ENCODE results near the gene SIL1.

GRCh38 chr5:139223481-139223880, 25.3 kb upstream of the SIL1 start:
- TF ChIP-seq MXI1 (IDR thresholded peaks at IDR 0.05; ENCODE audit: borderline replicate concordance, low read depth, low read length) (no peak), SMC3 (IDR thresholded peaks at IDR 0.05; ENCODE audit: low read length) (no peak), POLR2AphosphoS5 (IDR thresholded peaks at IDR 0.05; ENCODE audit: low read depth, low read length) (no peak), TEAD2 (CRISPR knock-in tag; IDR thresholded peaks at IDR 0.05) (no peak), ZNF777 (CRISPR knock-in tag; IDR thresholded peaks at IDR 0.05) (no peak), MTF1 (CRISPR knock-in tag; IDR thresholded peaks at IDR 0.05) (no peak), HOXA7 (CRISPR knock-in tag; IDR thresholded peaks at IDR 0.05) (no peak), MYPOP (CRISPR knock-in tag; IDR thresholded peaks at IDR 0.05) (no peak), ARID2 (CRISPR knock-in tag; IDR thresholded peaks at IDR 0.05; ENCODE audit: borderline replicate concordance) (no peak), ZNF512B (CRISPR knock-in tag; IDR thresholded peaks at IDR 0.05; ENCODE audit: borderline replicate concordance) (no peak)
